Measurements from ENCODE around the gene TMUB1.

TMUB1 gene, protein sequence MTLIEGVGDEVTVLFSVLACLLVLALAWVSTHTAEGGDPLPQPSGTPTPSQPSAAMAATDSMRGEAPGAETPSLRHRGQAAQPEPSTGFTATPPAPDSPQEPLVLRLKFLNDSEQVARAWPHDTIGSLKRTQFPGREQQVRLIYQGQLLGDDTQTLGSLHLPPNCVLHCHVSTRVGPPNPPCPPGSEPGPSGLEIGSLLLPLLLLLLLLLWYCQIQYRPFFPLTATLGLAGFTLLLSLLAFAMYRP

GRCh38 chr7:151083071-151083823 lies at the start of gene TMUB1:
TMUB1 (minus strand) TSS chr7:151083493; CDS start chr7:151082563, 930 bp downstream.
- DNase-seq (ENCODE audit: low read depth): peak; percentile 80

DNA sequence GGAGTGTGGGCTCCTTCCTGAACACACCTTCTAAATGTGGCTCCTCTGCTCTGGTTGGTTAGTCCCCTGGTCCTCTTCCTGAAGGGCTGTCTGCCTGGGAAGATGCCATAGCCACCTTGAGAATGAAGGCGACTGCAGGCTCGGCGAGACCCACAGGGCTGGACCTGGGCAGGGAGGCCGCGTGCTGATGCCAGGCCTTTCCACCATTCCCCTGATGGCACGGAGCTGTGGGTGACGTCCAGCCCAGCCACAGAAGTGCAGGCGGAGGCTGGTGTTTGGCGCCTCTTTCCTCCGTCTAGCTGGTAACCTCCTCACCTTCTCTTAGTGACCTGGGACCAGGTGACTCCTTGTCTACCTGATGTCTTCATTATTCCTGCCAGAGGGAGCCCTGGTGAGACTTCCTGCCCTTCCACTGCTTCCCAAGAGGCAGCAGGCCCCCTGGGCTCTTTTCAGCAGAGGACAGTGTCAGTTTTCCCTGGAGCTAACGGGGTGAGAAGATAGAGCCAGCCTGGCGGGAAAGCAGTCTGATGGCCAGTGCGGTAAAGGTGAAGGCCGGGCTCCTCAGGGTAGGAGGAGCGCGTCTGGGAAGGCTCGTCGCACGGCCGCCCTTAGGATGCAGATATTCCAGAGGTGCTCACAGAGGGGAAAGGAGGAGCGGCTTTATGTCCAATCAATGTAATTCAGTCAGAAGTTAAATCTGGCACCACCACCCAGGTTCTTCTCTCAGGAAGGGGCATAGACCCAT lies 49.3 kb upstream of the TMUB1 start:
- DNase-seq (ENCODE audit: low read depth): no peak

GRCh38 chr7:151131592-151132293 lies 48.5 kb upstream of the TMUB1 start:
- no peak for DNase-seq (ENCODE audit: low read depth)

- DNase-seq (ENCODE audit: low read depth): no peak
These were observed 47.9 kb upstream of the TMUB1 start for GRCh38 chr7:151131224-151131591.

DNA sequence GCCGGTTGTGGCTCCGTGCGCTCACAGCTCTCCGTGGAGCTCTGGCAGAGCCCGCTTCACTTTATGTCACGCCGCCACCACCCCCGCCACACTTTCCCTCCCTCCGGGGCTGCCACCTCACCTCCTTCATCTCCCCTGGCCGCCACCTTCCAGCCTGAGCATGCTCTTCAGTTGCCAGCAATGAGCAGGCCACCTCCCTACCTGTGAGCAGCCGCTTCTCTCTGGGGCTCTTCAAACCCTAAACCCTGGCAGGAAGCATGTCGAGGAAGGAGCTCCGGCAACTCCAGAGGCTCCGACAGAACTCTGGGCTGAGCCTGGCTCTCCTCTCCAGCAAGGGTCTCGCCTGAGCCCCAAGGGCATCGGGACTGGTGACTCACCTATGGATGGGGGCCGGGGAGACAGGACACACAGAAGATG lies 47.5 kb upstream of the TMUB1 start:
- DNase-seq (ENCODE audit: low read depth): no peak

GRCh38 chr7:151129960-151130591 lies 46.8 kb upstream of the TMUB1 start:
- no peak for DNase-seq (ENCODE audit: low read depth)

DNA sequence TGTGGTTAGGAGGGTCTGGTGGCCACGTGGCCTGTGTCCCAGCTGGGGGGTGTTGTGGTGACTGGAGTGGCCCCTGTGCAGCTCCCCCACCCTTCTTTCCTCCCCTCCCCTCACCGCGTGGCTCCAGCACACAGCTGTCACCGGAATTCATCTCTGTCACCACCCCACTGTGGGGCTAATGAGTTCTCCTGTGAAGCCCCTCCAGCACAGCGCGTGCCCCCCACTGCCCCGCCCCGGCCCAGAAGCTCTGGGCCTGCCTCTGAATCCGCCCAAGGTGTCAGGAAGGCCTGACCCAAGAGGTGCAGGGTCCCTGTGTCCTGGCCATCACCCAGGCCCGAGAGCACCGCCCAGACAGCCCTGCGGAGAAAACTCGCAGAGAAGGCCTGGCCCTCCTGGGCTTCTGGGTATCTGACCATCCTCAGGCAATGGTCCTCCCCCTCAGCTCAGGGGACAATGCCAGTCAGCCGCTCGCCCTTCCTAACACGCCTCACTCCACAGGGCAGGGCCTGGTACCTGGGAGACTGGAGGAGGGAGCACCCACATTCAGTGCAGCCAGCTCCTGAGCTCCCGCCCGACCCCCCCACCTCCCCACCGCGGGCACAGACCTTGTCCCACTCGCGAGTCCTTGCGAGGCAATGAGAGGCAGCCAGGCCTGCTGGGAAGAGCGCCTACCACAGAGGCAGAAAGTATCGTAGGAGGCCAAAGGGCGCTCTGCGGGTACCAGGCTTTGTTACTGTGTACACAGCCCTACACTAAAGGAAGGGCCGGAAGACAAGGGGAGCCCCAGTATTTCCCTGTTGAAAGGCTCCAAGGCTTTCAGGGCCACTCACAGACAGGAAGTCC lies 46.0 kb upstream of the TMUB1 start:
- DNase-seq (ENCODE audit: low read depth): no peak

DNA sequence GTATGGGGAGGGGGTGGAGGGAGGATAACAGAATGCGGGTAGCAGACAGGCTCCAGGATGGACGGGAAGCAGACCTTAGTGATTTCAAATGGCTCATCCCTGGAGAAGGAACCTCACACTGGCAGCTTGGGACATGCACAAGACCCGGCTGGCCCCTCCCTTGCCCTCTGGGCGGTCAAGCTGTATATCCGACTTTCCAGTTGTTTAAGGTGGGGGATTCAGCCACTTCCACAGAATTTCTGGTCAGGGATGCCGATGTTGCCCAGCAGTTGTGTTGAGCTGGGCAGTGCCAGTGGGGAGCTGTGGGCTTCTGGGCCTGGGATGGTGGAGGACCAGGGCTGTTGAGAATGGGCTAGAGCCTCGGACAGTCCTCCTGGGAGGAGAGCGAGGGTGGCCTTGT lies 45.4 kb upstream of the TMUB1 start:
- DNase-seq (ENCODE audit: low read depth): no peak

GRCh38 chr7:151128144-151128543 lies 44.9 kb upstream of the TMUB1 start:
- DNase-seq (ENCODE audit: low read depth): no peak

DNA sequence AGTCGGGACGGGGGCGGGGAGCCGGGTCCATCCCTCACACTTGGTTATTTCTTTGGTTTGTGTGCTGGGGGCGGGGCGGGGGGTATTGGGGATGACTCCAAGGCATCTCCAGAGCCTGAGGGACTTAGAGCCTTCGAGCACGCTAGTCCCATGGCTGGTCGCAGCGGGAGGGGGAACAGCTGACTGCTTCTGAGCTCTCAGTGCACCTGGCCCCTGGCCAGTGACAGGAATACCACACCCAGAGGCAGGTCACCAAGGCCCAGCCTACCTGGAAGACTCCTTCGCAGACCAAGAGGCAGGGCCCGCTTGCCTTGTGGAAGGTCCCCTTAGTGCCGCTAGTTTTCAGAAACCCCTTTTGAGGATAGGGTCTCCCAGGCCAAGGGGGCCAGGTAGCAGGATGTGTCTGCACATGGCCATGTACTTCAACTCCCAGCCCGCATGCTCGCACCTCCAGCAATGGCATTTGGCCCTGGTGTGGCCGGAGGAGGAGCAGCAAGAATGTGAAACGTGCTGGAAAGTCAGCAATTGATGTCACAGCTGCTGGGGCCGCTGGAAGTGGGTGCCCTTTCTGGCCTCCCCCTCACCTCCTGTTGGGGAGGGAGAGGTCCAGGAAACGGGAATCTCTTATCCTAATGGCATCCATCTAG lies 43.3 kb upstream of the TMUB1 start:
- no peak for DNase-seq (ENCODE audit: low read depth)

GRCh38 chr7:151125846-151126481 lies 42.7 kb upstream of the TMUB1 start:
- DNase-seq (ENCODE audit: low read depth): no peak

GRCh38 chr7:151125470-151125845 lies 42.2 kb upstream of the TMUB1 start:
- no peak for DNase-seq (ENCODE audit: low read depth)

DNA sequence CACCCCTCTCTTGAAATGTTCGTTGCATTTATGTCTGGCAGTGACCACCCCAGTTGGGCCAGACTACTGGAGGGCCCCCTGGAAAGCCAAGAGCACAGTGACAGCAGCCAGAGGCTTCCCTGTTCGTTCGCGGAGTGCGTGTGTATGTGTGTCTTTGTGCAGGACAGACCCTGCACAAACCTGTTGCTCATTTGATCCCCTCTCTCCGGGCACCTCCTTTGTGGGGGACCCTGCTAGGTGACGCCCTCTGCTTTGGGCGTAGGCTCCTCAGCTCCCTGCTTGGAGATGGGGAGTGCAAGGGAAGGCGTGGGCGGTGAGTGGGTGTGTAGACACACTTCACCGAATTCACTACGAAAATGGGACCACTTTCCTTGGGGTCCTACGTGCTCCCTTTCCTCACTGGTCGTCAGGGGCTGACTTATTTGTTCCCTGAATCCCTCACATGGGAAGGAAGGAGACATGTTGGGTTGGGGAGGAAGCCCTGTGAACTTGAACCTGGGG lies 41.7 kb upstream of the TMUB1 start:
- DNase-seq (ENCODE audit: low read depth): no peak

DNA sequence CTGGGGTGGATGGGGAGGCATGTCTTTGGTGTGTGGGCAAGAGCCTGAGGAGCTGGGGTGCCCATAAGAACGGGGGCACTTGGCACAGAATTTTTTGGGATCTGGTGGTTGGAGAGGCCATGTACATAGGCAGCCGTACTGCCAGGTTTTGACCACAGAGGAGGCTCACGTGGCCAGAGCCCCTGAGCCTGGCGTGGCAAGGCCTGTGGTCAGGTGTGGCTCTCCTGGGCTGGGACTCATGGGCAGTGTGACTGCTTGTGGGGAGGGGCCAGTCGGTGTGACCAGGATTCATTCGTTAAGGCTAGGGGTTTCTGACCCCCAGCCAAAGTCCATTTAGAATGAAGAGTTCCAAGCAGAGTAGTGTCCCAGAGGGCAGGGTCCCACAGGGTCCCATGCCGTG lies 41.2 kb upstream of the TMUB1 start:
- no peak for DNase-seq (ENCODE audit: low read depth)

DNA sequence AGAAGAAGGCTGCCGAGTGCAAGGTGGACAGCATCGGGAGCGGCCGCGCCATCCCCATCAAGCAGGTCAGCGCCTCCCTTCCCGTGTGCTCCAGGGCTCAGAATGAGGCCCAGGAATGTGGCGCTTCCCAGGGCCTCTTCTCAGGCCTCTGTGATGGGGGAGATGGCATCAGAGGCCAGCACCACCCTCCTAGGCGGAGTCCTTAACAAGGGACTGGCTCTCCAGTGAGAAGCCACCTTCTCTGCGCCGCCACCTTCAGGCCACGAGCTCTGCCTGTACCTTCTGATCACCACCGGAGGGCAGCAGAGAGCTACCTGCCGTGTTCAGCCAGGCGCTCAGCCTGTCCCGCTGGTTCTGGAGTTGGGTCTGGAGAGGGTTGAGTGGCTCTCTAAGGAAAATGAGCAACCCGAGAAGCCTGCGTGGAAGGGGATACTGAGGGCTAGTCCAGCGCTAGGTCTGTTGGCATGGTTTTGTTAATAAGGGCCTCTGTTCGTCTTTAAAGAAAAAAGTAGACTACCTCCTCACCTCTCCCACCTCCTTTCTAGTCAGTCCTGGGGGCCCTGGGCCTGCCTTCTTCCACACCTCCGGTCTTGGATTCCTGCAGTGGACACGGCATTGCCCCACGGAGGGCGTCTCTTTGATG lies 40.6 kb upstream of the TMUB1 start:
- peak; percentile 67 for DNase-seq (ENCODE audit: low read depth)

- DNase-seq (ENCODE audit: low read depth): no peak
These were observed 40.0 kb upstream of the TMUB1 start for GRCh38 chr7:151123158-151123821.

GRCh38 chr7:151122796-151123157 lies 39.5 kb upstream of the TMUB1 start:
- no peak for DNase-seq (ENCODE audit: low read depth)

DNA sequence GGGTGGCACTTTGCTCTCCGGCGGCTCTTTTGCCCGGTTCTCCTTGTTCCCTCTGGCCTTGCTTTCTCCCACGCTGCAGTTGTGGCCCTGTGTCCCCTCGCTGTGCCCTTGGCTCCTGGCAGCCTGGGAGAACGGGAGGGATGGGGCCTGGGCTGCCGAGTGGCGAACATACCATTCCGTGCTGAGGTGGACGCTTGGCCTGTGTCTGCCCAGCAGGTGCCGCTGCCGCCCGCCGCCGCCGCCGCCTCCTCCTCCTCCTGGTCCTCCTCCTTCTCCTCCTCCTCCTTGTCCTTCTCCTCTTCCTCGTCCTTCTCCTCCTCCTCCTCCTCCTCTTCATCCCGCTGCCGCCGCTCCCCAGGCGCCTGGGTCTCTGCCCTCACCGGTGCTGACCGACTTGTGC lies 39.0 kb upstream of the TMUB1 start:
- no peak for DNase-seq (ENCODE audit: low read depth)
